Right lung (tissue), 10 donors: ENCODE data around the gene SH3BP1. TPM values are rescaled to one million over a fixed set of nuclear protein-coding genes. Genes with fewer than 3 reads are reported as not detected.
A peak's percentile ranks its signal among the peaks of the same experiment; 100 is the strongest.
"Not testable (repeated sequence)": the region's sequence is repeated elsewhere in the genome, so short reads cannot be mapped to it uniquely, and the experiment has no call there.

Experiments
- DNase-seq, 2 donors: peaks; one replicate each; pipeline ENCODE4 v3.0.0-alpha.2; 2013
- long read RNA-seq, 8 donors: transcript quantifications; one replicate each; lab custom pipeline, GENCODE V29; 2026
- polyA plus RNA-seq, 5 donors: library from polyadenylated mRNA; unstranded; fragments of 120-200 nt; gene quantifications; one replicate each; pipeline versions ENCODE4 v1.2.1 to v1.2.3, GENCODE V29; 2013; ENCODE audit warnings: inconsistent platforms in 1 of 5, low replicate concordance in 1 of 5; ENCODE audit not compliant: insufficient read length in 5 of 5, insufficient read depth in 1 of 5

Gene SH3BP1, protein sequence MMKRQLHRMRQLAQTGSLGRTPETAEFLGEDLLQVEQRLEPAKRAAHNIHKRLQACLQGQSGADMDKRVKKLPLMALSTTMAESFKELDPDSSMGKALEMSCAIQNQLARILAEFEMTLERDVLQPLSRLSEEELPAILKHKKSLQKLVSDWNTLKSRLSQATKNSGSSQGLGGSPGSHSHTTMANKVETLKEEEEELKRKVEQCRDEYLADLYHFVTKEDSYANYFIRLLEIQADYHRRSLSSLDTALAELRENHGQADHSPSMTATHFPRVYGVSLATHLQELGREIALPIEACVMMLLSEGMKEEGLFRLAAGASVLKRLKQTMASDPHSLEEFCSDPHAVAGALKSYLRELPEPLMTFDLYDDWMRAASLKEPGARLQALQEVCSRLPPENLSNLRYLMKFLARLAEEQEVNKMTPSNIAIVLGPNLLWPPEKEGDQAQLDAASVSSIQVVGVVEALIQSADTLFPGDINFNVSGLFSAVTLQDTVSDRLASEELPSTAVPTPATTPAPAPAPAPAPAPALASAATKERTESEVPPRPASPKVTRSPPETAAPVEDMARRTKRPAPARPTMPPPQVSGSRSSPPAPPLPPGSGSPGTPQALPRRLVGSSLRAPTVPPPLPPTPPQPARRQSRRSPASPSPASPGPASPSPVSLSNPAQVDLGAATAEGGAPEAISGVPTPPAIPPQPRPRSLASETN
- 10 to 100 TPM; 16.0 to 31.9 (median 23.0) TPM for polyA plus RNA-seq
- long read RNA-seq, donor 1, partial matches to known transcripts: 0 of 2 reads
- long read RNA-seq, donor 1, other reads (novel, unspliced or antisense): 0 of 2 reads
- long read RNA-seq, donor 2, partial matches to known transcripts: 0 of 1 reads
- long read RNA-seq, donor 2, other reads (novel, unspliced or antisense): 0 of 1 reads
- long read RNA-seq, donor 3, partial matches to known transcripts: 0 of 3 reads
- long read RNA-seq, donor 3, other reads (novel, unspliced or antisense): 0 of 3 reads
- long read RNA-seq, donor 4: 0 reads
- long read RNA-seq, donor 5, partial matches to known transcripts: 0 of 1 reads
- long read RNA-seq, donor 5, other reads (novel, unspliced or antisense): 0 of 1 reads
- long read RNA-seq, donor 6, partial matches to known transcripts: 0 of 3 reads
- long read RNA-seq, donor 6, other reads (novel, unspliced or antisense): 0 of 3 reads
- long read RNA-seq, donor 7, transcript SH3BP1-201 (18 exons, 2,854 nt): major isoform, 5 of 5 reads
- long read RNA-seq, donor 7, partial matches to known transcripts: 0 of 5 reads
- long read RNA-seq, donor 7, other reads (novel, unspliced or antisense): 0 of 5 reads
- long read RNA-seq, donor 8, partial matches to known transcripts: 0 of 1 reads
- long read RNA-seq, donor 8, other reads (novel, unspliced or antisense): 0 of 1 reads

DNA sequence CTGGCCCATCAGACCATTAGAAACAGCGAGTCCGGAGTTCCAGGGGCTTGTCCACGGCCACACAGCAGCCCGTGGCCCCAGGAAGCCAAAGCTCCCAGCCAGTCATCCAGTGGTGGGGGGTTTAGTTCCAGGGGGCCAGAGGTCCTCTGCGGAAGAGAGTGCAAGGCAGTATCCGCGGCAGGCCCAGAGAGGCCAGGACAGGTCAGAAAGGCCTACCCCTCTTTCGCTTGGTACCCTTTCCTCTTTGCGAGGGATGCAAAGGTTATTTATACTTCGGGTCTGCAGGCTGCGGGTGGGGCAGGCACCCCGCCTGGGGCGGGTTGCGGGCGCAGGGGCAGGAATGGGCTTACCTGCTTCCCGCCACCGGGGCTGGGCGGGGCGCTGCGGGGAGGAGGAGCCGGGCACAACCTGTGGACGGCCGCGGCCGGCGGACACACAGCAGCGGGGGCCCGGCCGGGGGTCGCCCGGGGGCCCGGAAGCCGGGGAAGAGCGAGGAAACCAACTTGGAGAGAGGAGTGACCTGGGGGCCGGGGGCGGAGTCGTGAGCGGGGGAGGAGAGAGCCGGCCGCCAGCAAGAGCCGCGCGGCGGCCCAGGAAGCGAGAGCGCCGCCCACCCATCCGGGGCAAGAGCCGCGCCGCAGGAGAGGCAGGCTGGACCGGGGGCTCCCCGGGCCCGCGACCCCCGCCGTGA lies at the start of gene SH3BP1:
Gene SH3BP1 (plus strand): TSS at position 600 of the 691 bp plus-strand sequence. CDS start 119 bp downstream, outside the sequence.
- peak in 1 of 2 donors; percentile 50 for DNase-seq

DNA sequence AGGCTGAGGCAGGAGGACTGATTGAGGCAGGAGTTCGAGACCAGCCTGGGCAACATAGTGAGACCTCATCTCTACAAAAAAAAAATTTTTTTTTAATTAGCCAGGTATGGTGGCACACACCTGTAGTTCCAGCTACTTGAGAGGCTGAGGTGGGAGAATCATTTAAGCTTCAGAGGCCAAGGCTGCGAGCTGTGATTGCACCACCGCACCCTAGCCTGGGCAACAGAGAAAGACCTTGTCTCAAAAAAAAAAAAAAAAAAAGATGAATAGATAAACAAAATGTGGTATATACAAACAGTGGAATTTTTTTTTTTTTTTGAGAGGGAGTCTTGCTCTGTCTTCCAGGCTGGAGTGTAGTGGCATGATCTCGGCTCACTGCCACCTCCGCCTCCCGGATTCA lies 48.4 kb upstream of the SH3BP1 start:
- not testable (repeated sequence) for DNase-seq

DNA sequence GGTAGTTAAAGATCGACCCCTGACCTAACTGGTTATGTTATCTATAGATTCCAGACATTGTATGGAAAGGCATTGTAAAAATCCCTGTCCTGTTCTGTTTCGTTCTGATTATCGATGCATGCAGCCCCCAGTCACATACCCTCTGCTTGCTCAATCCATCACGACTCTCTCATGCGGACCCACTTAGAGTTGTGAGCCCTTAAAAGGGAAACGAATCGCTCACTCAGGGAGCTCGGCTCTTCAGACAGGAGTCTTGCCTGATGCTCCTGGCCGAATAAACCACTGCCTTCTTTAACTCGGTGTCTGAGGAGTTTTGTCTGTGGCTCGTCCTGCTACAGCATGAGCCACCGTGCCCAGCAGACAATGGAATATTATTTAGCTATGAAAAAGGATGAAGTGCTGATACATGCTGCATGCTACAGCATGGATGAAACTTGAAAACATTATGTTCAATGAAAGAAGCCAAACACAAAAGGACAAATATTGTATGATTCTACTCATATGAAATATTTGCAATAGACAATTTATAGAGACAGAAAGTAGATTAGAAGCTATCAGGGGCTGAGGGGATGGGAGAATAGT lies 47.6 kb upstream of the SH3BP1 start:
- no peak for DNase-seq

DNA sequence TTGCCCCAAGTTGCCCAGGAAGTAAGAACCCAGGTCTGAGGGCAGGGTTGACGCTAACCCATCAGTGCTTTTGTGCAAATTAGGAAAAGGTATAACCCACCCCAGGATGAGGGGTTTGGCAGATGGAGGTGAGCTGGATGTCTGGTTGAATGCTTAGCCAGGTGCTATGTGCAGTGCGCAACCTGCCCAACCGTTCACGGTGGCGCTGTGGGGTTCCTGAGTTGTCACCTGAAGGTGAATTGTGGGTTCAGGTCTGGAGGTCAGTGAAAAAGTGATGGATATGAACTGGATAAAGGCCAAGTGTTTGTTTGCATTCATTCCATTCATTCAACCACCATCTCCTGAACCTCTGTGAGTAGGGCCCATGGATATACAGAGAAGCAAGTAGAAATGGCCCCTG lies 45.2 kb upstream of the SH3BP1 start:
- no peak for DNase-seq

DNA sequence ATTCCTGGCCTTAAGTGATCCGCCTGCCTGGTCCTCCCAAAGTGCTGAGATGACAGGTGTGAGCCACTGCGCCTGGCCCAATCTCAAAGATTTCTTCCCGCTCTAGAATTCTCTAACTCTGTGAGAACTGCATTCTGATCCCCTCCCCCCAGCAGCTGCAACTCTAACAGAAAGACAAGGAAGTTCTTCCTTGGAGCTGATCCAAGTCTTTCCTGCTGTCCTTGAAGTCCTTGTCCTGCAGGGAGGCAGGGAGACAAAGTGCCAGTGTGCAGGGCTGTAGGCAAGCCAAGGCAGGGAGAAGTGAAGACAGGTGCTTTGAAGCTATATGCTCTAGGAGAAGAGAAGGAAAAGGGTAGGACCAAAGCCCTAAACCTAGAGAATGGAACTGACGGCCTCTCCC lies 40.3 kb upstream of the SH3BP1 start:
- no peak for DNase-seq

DNA sequence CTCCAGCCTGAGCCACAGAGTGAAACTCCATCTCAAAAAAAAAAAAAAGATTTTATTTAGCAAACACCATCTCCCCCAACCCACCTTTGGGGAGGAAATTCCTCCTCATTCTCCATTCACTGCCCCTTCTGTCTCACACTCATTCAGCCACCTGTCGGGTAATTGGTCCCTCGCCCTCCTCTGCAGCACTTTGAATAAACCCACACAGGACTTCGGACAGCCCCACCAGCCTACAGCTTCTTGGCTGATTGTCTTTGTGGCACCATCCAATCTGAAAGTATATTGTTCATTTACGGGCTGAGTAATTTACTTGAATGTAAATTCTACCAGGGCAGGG lies 38.3 kb upstream of the SH3BP1 start:
- DNase-seq: no peak

DNA sequence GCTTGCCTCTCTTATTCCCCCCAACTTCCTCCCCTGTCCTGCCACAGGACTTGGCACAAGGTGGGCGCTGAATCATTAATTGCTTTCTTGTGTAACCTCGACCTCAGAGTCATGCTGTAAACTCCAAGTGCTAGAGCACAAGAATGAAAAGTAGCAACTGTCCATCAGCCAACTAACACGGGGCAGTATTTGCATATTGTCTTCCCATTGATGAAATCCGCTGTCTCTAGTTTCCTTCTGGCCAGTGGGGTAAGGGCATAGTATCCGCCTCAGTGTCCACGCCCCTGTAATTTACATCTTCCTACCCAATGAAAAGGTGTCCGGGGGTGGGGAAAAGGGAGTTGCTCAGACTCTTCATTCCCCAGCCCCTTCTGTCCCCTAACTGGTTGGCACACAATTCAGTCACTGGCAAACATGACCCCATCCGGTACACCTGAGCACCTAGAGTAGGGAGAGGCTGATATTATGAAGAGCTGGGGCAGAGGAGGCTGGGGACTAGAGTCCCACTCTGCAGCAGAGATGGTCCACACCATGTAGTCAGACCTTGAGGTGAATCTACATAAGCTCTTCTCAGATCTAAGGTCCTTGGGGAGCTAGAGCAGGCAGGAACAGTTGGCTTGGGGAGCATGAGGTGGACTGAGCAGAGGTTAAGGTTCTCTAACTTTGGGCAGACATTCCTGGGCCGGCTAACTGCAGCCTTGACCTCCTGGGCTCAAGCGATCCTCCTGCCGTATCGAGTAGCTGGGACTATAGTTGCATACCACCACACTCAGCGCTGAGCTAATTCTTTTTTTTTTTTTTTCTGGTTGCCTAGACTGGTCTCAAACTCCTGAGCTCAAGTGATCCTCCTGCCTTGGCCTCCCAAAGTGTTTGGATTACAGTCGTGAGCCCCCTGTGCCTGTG lies 37.7 kb upstream of the SH3BP1 start:
- peak in 1 of 2 donors; percentile 60 for DNase-seq

DNA sequence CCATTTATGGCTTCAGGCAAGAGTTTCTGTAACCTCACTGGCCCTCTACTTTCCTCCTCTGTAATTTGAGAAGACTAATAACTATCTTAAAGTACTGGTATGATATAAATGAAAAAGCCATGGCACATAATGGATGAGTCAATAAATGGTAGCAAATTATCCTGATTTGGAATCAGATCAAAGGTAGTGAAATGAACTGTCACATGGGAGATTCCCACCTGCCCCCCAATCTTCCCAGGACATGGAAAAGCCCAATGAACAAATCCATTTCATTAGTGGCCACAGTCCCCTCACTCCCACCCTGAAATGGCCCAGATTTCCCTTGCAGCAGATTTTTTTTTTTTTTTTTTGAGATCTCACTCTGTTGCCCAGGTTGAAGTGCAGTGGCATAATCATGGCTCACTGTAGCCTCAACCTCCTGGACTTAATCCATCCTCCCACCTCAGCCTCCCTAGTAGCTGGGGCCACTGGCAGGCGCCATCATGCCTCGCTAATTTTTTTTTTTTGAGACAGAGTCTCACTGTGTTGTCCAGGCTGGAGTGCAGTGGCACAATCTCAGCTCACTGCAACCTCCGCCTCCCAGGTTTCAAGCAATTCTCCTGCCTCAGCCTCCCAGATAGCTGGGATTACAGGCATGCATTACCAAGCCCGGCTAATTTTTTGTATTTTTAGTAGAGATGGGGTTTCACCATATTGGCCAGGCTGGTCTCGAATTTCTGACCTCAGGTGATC lies 36.8 kb upstream of the SH3BP1 start:
- not testable (repeated sequence) for DNase-seq

DNA sequence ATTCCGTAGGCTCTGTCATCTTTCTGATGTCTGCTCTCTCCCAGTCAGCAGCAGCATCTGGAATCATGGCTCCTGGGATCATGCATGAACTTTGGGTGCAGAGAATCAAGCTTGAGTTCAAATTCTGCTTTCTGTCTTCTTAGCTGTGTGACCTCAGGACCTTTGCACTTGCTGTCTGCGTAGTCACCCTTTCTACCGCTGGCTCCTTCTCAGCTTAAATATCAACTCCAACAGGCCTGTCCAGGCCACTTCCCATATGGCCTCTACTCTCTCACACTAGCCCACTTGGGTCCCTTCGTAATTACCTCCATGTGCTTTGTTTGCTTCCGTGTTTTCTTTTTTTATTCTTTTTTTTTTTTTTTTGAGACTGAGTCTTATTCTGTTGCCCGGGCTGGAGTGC lies 35.4 kb upstream of the SH3BP1 start:
- DNase-seq: no peak

DNA sequence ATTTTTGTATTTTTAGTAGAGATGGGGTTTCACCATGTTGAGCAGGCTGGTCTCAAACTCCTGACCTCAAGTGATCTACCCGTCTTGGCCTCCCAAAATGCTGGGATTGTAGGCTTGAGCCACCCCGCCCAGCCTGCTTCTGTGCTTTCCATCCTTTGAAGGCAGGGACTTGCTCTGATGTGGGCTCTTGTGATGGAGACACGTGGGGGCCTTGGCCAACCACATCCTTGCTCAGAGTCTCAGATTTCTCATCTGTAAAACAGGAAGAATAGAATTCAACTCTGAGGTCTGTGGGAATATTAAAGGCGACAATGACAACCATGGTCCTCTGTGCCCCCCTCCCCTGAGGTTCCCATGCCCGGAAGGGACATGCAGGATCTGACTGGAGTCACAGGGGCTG lies 34.6 kb upstream of the SH3BP1 start:
- no peak for DNase-seq

DNA sequence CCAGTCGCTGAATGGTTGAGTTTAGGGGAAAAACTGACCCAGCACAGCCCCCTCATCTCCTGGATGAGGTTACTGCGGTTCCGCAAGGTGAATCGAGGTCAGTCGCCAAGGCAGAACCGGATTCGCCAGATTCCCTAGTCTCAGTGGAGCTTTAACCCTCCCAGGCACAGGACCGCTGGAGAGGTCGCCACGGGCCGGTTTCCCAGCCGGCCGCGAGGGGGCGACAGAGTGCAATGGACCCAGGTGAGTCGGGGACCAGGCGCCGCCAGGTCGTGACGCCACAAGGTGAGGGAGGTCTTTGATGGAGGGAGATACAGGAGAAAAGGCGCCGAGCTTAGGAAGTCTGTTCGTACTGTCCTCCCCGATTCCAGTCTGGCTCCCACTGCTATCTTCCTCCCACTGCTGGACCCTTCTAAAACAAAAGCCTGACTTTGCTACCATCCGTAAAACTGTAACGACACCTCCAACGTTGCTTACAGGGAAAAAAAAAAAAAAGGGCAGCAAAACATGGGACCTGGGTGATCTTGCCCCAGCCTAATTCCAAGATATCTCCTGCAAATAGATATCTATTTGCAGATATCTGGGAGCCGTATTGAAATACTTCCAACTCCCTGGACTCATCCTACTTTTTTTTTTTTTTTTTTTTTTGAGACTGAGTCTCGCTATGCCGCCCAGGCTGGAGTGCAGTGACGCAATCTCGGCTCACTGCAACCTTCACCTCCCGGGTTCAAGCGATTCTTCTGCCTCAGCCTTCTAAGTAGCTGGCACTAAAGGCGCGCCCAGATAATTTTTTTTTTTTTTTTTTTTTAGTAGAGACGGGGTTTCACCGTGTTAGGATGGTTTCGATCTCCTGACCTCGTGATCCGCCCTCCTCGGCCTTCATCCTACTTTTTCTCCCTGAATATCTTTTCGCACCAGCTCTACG lies 32.2 kb upstream of the SH3BP1 start:
- peak; percentile 80 to 83 for DNase-seq

DNA sequence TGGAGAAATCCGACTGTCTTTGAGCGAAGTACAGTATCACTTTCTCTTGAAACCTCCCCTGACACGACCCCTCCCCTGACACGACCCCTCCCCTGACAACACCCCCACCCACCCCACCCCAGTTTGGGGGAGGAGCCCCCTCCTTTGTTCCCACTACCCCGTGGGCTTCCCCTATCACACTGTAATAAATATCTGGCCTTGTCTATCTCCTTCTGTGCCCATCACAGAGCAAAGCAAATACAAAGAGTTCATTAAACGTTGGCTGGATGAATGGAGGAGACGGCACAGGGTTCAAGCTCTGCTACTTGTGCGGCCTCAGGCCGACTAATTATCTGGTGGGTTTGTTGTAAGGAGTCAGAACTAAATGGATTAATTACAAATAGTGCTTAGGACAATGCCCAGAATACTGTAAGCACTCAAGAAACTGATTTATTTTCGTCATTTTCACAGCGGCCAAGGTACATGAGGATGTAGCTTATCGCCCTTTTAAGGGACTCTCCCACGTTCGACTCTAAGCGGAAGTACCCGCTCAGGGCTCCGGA lies 31.5 kb upstream of the SH3BP1 start:
- DNase-seq: no peak

DNA sequence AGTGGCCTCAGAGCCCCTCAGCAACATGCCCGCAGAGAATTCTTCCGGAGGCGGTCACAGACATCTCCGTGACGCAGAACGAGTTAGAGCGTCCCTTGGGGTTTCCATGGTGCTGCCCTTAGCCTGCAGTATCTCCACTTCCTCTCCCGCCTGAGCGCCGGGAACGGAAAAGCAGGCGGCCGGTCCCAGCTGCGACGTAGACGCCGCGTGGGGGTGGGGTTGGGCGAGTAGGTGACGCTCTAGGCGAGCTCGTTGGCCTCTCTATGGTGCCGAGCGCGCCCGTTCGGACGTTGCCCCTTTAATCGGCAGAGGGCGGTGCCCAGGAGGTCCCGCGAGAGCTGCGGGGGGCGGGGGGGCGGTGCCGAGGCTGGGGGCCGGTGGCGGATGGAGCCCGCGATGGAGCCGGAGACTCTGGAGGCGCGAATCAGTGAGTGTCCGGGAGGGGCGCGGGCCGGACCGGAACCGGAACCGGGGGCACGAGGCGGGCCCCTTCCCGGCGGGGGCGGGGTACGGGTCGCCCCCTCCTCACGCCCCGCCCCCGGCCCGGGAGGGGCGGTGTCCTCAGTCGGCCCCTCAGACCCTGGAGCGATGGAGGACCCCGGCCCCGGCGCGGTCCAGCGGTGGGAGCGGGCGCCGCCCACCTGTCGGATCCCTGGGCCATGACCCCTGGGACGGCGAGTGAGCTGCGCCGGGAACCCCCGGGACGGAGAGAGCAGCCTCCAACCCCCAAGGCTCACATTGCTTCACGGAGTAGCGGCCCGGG lies 30.8 kb upstream of the SH3BP1 start, which contains the start of gene GGA1:
Gene GGA1 (plus strand): TSS at position 358 of the 763 bp plus-strand sequence. CDS start 27 bp downstream, at position 385.
- DNase-seq: peak; percentile 97 to 98

DNA sequence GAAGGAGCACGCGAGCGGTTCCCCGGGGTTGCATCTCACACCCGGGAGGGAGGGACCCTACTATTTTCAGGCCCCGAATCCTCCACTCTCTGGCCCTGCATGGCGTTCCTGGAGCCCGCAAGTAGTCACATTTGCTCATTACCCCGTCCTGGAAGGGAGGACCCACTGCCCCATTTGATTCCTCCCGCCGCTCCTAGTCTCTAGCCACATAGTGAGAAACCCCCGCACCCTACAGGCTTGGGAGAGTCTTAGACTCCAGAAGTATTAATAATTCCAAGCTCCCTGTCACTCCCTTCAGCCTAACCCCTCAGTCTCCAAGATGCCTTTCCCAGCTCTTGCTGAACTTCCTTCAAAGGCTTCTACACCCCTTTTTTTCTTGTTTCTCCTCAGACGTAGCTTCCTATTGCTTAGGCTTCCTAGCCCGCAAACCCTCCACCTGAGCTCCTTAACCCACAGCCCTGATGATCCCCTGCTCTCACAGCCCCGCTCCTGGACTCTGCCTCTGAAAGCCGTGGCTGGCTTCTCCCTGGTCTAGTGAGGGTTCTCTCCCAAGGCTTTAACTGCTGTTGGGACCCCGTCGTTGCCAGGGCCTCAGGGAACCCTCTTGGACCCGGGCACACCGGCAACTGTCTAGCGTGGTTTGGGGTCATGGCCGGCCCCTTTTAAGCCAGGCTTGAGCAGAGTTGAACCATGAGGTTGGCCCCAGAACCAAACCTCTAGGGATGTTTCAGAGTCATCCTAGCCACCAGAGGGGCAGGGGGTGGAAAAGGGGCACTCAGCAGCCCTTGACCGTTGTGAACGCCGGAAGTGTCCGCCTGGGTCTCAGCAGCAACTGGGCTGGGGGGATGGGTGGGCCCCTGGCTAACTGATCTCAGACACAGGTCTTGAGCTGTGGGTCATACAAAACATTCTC lies 30.0 kb upstream of the SH3BP1 start:
- DNase-seq: no peak

DNA sequence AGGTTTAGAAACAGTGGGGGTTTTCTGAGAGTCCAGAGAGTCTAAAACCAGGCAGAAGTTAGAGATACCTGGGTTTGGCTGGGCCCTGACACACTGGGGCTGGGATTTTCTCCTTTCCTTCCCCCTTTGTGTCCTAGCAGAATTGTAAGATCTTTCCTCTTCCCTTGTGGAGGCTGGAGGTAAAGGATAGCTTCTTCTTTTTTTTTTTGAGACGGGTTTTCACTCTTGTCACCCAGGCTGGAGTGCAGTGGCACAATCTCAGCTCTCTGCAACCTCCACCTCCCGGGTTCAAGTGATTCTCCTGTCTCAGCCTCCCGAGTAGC lies 29.4 kb upstream of the SH3BP1 start:
- DNase-seq: not testable (repeated sequence)
